Astrocyte of the cerebellum (primary cell): ENCODE measurements around the gene DDX28.

Source experiments
- DNase-seq: peaks from one replicate; pipeline ENCODE4 v3.0.0-alpha.2; 2011; ENCODE audit warnings: low read depth
- H3K4me3 ChIP-seq: 2 replicates; pipeline ENCODE4 v1.5.1; 2011; ENCODE audit warnings: mild to moderate bottlenecking, low read depth, low read length, moderate library complexity
- in situ Hi-C: cut with HindIII; loops from 2 replicates; pipeline ENCODE4 v1.10.0; 2017; ENCODE audit warnings: low sequenced_read_pairs
- TF ChIP-seq, protein P1 (sequence below): IDR thresholded peaks from 2 replicates; pipeline ENCODE4 v1.5.1; 2012; ENCODE audit warnings: low read length, low read depth, moderate library complexity, mild to moderate bottlenecking; ENCODE audit errors: missing control alignments

The DDX28 gene

GRCh38 chr16:67989322-67990017 lies 33.6 kb downstream of the DDX28 start:
- no peak overlapping the region for H3K4me3 ChIP-seq
- TF ChIP-seq, protein P1, sequence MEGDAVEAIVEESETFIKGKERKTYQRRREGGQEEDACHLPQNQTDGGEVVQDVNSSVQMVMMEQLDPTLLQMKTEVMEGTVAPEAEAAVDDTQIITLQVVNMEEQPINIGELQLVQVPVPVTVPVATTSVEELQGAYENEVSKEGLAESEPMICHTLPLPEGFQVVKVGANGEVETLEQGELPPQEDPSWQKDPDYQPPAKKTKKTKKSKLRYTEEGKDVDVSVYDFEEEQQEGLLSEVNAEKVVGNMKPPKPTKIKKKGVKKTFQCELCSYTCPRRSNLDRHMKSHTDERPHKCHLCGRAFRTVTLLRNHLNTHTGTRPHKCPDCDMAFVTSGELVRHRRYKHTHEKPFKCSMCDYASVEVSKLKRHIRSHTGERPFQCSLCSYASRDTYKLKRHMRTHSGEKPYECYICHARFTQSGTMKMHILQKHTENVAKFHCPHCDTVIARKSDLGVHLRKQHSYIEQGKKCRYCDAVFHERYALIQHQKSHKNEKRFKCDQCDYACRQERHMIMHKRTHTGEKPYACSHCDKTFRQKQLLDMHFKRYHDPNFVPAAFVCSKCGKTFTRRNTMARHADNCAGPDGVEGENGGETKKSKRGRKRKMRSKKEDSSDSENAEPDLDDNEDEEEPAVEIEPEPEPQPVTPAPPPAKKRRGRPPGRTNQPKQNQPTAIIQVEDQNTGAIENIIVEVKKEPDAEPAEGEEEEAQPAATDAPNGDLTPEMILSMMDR = no peak
- DNase-seq = no peak
- in situ Hi-C loops = no loop called here

DNA sequence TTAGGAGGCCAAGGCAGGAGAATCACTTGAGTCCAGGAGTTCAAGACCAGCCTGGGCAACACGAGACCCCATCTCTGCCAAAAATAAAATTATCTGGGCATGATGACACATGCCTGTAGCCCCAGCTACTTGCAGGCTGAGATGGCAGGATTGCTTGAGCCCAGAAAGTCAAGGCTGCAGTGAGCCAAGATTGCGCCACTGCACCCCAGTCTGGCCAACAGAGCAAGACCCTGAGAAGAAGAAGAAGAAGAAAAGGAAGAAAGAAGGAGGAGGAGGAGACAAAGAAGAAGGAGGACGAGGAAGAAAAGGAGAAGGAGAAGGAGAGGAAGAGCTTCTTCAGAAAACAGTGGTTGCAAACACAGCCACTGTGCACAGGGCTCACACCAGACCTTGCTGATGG lies 34.4 kb downstream of the DDX28 start:
- no peak for DNase-seq
- TF ChIP-seq, protein P1 = no peak
- in situ Hi-C loops = no loop called here
- no peak overlapping the region for H3K4me3 ChIP-seq

- in situ Hi-C loops = no loop called here
- no peak overlapping the region for H3K4me3 ChIP-seq
- TF ChIP-seq, protein P1 = no peak
- DNase-seq = no peak
These were observed 35.4 kb downstream of the DDX28 start for GRCh38 chr16:67987460-67988160.

GRCh38 chr16:67986949-67987348 lies 36.1 kb downstream of the DDX28 start:
- TF ChIP-seq, protein P1 = no peak

GRCh38 chr16:67982011-67982696 lies 40.9 kb downstream of the DDX28 start:
- in situ Hi-C loops = no loop called here
- TF ChIP-seq, protein P1 = no peak
- no peak overlapping the region for H3K4me3 ChIP-seq
- no peak for DNase-seq

More at GRCh38 chr16:67986949-67987348, 36.1 kb downstream of the DDX28 start:
- DNase-seq = no peak
- H3K4me3 ChIP-seq = no peak overlapping the region
- in situ Hi-C loops = no loop called here

DNA sequence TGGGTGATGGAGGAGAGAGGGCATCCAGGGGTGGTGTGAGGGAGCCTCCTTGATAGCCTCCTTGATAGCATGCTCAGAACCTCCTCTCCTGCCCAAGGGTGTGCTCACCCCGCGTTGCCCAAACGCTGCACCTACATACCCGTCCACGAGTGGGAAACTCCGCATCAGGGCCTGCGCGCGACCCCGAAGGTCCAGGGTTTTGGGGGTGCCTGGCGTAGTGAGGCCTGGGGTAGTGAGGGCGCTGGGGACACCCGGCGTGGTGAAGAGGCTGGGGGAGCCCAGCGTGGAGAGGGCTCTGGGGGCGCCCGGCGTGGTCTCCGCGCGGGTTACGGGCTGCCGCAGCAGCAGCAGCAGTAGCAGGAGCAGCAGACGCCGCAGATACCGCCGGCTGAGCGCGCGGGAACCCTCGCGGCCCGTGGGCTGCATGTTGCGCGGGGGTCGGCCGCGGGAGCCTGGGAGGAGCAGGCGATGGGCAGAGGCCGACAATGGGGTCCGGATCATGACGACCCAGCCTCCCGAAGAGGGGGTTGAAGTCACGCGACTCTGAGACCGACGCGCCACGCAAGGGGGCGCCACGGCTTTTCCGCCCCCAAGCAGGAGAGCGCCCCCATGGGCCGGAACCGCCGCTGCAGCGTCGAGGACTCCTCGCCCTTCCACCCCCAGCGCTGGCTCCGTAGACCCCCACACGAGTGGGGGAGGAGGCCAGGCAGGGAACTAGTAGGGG lies 42.9 kb downstream of the DDX28 start, which contains the start of gene DPEP3:
Gene DPEP3, minus strand, starts transcription at position 545 of the 724 bp plus-strand sequence. Its CDS starts 119 bp downstream, at position 426.
- in situ Hi-C loops = no loop called here
- H3K4me3 ChIP-seq = no peak within 1 kb of the TSS
- DNase-seq = no peak
- TF ChIP-seq, protein P1 = no peak
